GM12891 (cell line): ENCODE measurements around the gene ZNF582.

ENCODE experiments used
- PAX5 ChIP-seq: IDR thresholded peaks from 2 replicates; pipeline ENCODE4 v1.6.1; 2011; ENCODE audit warnings: low read length, moderate library complexity, mild to moderate bottlenecking; ENCODE audit not compliant: insufficient read depth, severe bottlenecking
- POLR2A ChIP-seq: IDR thresholded peaks from 2 replicates; pipeline ENCODE4 v1.6.1; 2011; ENCODE audit warnings: low read depth, low read length, control low read depth
- POLR2AphosphoS5 ChIP-seq: IDR thresholded peaks from 2 replicates; pipeline ENCODE4 v1.6.1; 2011; ENCODE audit warnings: low read depth, low read length, control low read depth
- SPI1 ChIP-seq: IDR thresholded peaks from 2 replicates; pipeline ENCODE4 v1.6.1; 2011; ENCODE audit warnings: low read depth, low read length, control low read depth
- TAF1 ChIP-seq: IDR thresholded peaks from 2 replicates; pipeline ENCODE4 v1.6.1; 2011; ENCODE audit warnings: low read depth, low read length, control low read depth

GRCh38 chr19:56356944-56357343 lies 36.4 kb downstream of the ZNF582 start:
- no peak for TF ChIP-seq TAF1
- no peak for TF ChIP-seq POLR2A
- no peak for TF ChIP-seq POLR2AphosphoS5
- TF ChIP-seq PAX5 = no peak
- no peak for TF ChIP-seq SPI1
